ENCODE measurements around the gene PEAK1. TPM values are rescaled to one million over a fixed set of nuclear protein-coding genes. Genes with fewer than 3 reads are reported as not detected.

PEAK1 gene
- total and polyA plus RNA-seq, 2 donors (not counting 3 experiments of a cell fraction or from before 2014, with no cell fraction given): 17.9 to 91.9 TPM

GRCh38 chr15:77180270-77180669 lies 239.6 kb downstream of the PEAK1 start:
- peaks cover 12% of the 10 kb centered on the region for H3K4me1 ChIP-seq (ENCODE audit: control insufficient read depth, extremely low read depth, insufficient read depth, low read length)
- intact Hi-C loops (cut with micrococcal nuclease) (no loop called here), dilution Hi-C loops (cut with MboI; ENCODE audit: extremely low pct_ligation_motif_present, low sequenced_read_pairs) (no loop called here)
- peaks cover 4 to 5% of the 10 kb centered on the region in 2 experiments for H3K36me3 ChIP-seq (ENCODE audit: control insufficient read depth in 2 of 2, extremely low read depth in 1 of 2, insufficient read depth in 2 of 2, low read length in 2 of 2)
- H4K20me1 ChIP-seq (replicated peaks; ENCODE audit: control insufficient read depth, extremely low read depth, insufficient read depth, low read length): no peaks in the 10 kb centered on the region
- no peak for DNase-seq (ENCODE audit: low read depth, low spot score)
- no peak overlapping the region for H3K27ac ChIP-seq (ENCODE audit: insufficient read depth, low read depth, low read length)
- peaks cover 5% of the 10 kb centered on the region for H3K79me2 ChIP-seq (ENCODE audit: control insufficient read depth, insufficient read depth, low read length)
- H3K4me3 ChIP-seq (replicated peaks in 1 of 3; ENCODE audit: insufficient read depth in 1 of 3, low read depth in 1 of 3, low read length in 3 of 3): no peak overlapping the region
- CTCF ChIA-PET: no interaction called here
- TF ChIP-seq MAX (IDR thresholded peaks at IDR 0.05; ENCODE audit: insufficient read depth, insufficient read length) (no peak), FOS (IDR thresholded peaks at IDR 0.05; ENCODE audit: borderline replicate concordance, insufficient read depth, low read length) (no peak), POLR2AphosphoS5 (IDR thresholded peaks at IDR 0.05; ENCODE audit: insufficient read depth, low read depth, low read length) (no peak), MYC (IDR thresholded peaks at IDR 0.05; ENCODE audit: low read depth, low read length) (no peak), POLR2A (IDR thresholded peaks at IDR 0.05; ENCODE audit: low read depth, low read length) (no peak), EZH2 (IDR thresholded peaks at IDR 0.05; ENCODE audit: borderline replicate concordance, low read depth, low read length, severe bottlenecking) (no peak), GATA2 (IDR thresholded peaks at IDR 0.05; ENCODE audit: insufficient read depth, insufficient read length, low read depth, low read length) (no peak), JUN (IDR thresholded peaks at IDR 0.05; ENCODE audit: borderline replicate concordance, insufficient read depth, insufficient read length, low read depth) (no peak)
- TF ChIP-seq, protein P1, sequence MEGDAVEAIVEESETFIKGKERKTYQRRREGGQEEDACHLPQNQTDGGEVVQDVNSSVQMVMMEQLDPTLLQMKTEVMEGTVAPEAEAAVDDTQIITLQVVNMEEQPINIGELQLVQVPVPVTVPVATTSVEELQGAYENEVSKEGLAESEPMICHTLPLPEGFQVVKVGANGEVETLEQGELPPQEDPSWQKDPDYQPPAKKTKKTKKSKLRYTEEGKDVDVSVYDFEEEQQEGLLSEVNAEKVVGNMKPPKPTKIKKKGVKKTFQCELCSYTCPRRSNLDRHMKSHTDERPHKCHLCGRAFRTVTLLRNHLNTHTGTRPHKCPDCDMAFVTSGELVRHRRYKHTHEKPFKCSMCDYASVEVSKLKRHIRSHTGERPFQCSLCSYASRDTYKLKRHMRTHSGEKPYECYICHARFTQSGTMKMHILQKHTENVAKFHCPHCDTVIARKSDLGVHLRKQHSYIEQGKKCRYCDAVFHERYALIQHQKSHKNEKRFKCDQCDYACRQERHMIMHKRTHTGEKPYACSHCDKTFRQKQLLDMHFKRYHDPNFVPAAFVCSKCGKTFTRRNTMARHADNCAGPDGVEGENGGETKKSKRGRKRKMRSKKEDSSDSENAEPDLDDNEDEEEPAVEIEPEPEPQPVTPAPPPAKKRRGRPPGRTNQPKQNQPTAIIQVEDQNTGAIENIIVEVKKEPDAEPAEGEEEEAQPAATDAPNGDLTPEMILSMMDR (IDR thresholded peaks at IDR 0.05; ENCODE audit: extremely low read depth in 1 of 2, insufficient read depth in 1 of 2, low read depth in 1 of 2, low read length in 2 of 2): no peak
- no peak overlapping the region for H2AFZ ChIP-seq (ENCODE audit: low read depth, low read length)
- no peaks in the 10 kb centered on the region for H3K9me1 ChIP-seq (replicated peaks; ENCODE audit: control insufficient read depth, extremely low read depth, insufficient read depth, low read length)
- no peaks in the 10 kb centered on the region for H3K27me3 ChIP-seq (ENCODE audit: control insufficient read depth in 2 of 2, insufficient read depth in 2 of 2, low read length in 2 of 2)
- no TSS peak for BruUV-seq (replicated peaks)
- FAIRE-seq: no peak
- POLR2A ChIA-PET: no interaction called here
- no peak overlapping the region for H3K9ac ChIP-seq (replicated peaks; ENCODE audit: extremely low read depth, insufficient read depth, low read length)
- no peaks in the 10 kb centered on the region for H3K9me3 ChIP-seq (replicated peaks; ENCODE audit: control insufficient read depth, insufficient read depth, low read length)
- H3K4me2 ChIP-seq (ENCODE audit: insufficient read depth, low read length): no peak overlapping the region
